ENCODE measurements around the gene FAAP20. TPM values are rescaled to one million over a fixed set of nuclear protein-coding genes. Genes with fewer than 3 reads are reported as not detected.

The FAAP20 gene
- total and polyA plus RNA-seq, 12 donors: 2.7 to 185 (median 62.0) TPM

- 92 to 96% (median 95%) methylated on average over 15 to 42 of the region's 43 CpGs for WGBS, 4 donors
- no peak for DNase-seq
- no peaks in the 10 kb centered on the region for H3K9me3 ChIP-seq (replicated peaks in 1 of 3)
- no peaks in the 10 kb centered on the region for H3K27me3 ChIP-seq
- no peaks in the 10 kb centered on the region for H3K36me3 ChIP-seq (replicated peaks in 1 of 2)
- TF ChIP-seq POLR2A (IDR thresholded peaks at IDR 0.05) (no peak), CTCF (IDR thresholded peaks at IDR 0.05) (no peak)
- no peak overlapping the region for H3K4me3 ChIP-seq
- H3K27ac ChIP-seq: no peak overlapping the region
- no peaks in the 10 kb centered on the region for H3K4me1 ChIP-seq (replicated peaks in 1 of 2)
- intact Hi-C loops (cut with DNase I): no loop called here
These were observed 25.3 kb downstream of the FAAP20 start for GRCh38 chr1:2169200-2169836.

GRCh38 chr1:2168535-2168934, 26.0 kb downstream of the FAAP20 start:
- no peaks in the 10 kb centered on the region for H3K9me3 ChIP-seq (replicated peaks in 1 of 3)
- no peaks in the 10 kb centered on the region for H3K36me3 ChIP-seq (replicated peaks in 1 of 2)
- H3K4me1 ChIP-seq (replicated peaks in 1 of 2): no peaks in the 10 kb centered on the region
- no peak overlapping the region for H3K27ac ChIP-seq
- H3K4me3 ChIP-seq: no peak overlapping the region
- no peak for DNase-seq
- no peak for TF ChIP-seq POLR2A (IDR thresholded peaks at IDR 0.05)
- no peak for TF ChIP-seq CTCF (IDR thresholded peaks at IDR 0.05)
- no peaks in the 10 kb centered on the region for H3K27me3 ChIP-seq
- intact Hi-C loops (cut with DNase I): no loop called here
- 94 to 95% (median 95%) methylated on average over 12 of the region's 12 CpGs for WGBS, 4 donors

GRCh38 chr1:2168090-2168489, 26.5 kb downstream of the FAAP20 start:
- TF ChIP-seq POLR2A (IDR thresholded peaks at IDR 0.05) (no peak), CTCF (IDR thresholded peaks at IDR 0.05) (no peak)
- H3K4me1 ChIP-seq (replicated peaks in 1 of 2): no peaks in the 10 kb centered on the region
- intact Hi-C loops (cut with DNase I): no loop called here
- H3K4me3 ChIP-seq: no peak overlapping the region
- no peak for DNase-seq
- WGBS, 4 donors: 91 to 96% (median 95%) methylated on average over 13 of the region's 13 CpGs
- H3K36me3 ChIP-seq (replicated peaks in 1 of 2): no peaks in the 10 kb centered on the region
- H3K27me3 ChIP-seq: no peaks in the 10 kb centered on the region
- H3K27ac ChIP-seq: no peak overlapping the region
- no peaks in the 10 kb centered on the region for H3K9me3 ChIP-seq (replicated peaks in 1 of 3)

- intact Hi-C loops (cut with DNase I): no loop called here
These were observed 27.9 kb downstream of the FAAP20 start for GRCh38 chr1:2166695-2167094.

More at GRCh38 chr1:2166695-2167094, 27.9 kb downstream of the FAAP20 start:
- TF ChIP-seq CTCF (IDR thresholded peaks at IDR 0.05) (no peak), POLR2A (IDR thresholded peaks at IDR 0.05) (no peak)
- H3K4me3 ChIP-seq: no peak overlapping the region
- DNase-seq: no peak
- no peaks in the 10 kb centered on the region for H3K9me3 ChIP-seq (replicated peaks in 1 of 3)
- H3K27ac ChIP-seq: no peak overlapping the region
- 60 to 96% (median 94%) methylated on average over 1 to 10 of the region's 10 CpGs for WGBS, 4 donors
- no peaks in the 10 kb centered on the region for H3K36me3 ChIP-seq (replicated peaks in 1 of 2)
- H3K27me3 ChIP-seq: no peaks in the 10 kb centered on the region
- H3K4me1 ChIP-seq (replicated peaks in 1 of 2): no peaks in the 10 kb centered on the region
